Neural cell (in vitro differentiated cells): ENCODE results near the gene CFAP20DC.
"Not testable (repeated sequence)": the region's sequence is repeated elsewhere in the genome, so short reads cannot be mapped to it uniquely, and the experiment has no call there.

ENCODE experiments used
- EZH2 ChIP-seq: fragments of 200-600, 300-800 bp; shearing (Covaris generic), sonication (generic); IDR thresholded peaks from 2 replicates; pipeline ENCODE4 v1.6.1; 2014; ENCODE audit warnings: antibody characterized with exemption, low read length, borderline replicate concordance, mild to moderate bottlenecking; ENCODE audit not compliant: insufficient read depth, poor library complexity, severe bottlenecking
- RAD21 ChIP-seq: fragments of 450-650 bp; conservative IDR thresholded peaks from 2 replicates; pipeline ENCODE4 v1.6.1; 2014; ENCODE audit warnings: antibody characterized with exemption, mild to moderate bottlenecking, moderate library complexity
- TF ChIP-seq, protein P1 (sequence below): fragments of 450-650 bp; IDR thresholded peaks from 2 replicates; pipeline ENCODE4 v1.5.1; 2014; ENCODE audit warnings: antibody characterized with exemption, mild to moderate bottlenecking, moderate library complexity; ENCODE audit not compliant: poor library complexity, severe bottlenecking

DNA sequence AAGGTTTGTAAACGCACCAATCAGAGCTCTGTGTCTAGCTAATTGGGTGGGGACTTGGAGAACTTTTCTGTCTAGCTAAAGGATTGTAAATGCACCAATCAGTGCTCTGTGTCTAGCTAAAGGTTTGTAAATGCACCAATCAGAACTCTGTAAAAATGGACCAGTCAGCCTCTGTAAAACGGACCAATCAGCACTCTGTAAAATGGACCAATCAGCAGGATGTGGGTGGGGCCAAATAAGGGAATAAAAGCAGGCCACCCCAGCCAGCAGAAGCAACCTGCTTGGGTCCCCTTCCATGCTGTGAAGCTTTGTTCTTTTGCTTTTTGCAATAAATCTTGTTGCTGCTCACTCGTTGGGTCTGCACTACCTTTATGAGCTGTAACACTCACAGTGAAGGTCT, 340.8 kb downstream of the CFAP20DC start:
- not testable (repeated sequence) for TF ChIP-seq RAD21, EZH2
- TF ChIP-seq, protein P1, sequence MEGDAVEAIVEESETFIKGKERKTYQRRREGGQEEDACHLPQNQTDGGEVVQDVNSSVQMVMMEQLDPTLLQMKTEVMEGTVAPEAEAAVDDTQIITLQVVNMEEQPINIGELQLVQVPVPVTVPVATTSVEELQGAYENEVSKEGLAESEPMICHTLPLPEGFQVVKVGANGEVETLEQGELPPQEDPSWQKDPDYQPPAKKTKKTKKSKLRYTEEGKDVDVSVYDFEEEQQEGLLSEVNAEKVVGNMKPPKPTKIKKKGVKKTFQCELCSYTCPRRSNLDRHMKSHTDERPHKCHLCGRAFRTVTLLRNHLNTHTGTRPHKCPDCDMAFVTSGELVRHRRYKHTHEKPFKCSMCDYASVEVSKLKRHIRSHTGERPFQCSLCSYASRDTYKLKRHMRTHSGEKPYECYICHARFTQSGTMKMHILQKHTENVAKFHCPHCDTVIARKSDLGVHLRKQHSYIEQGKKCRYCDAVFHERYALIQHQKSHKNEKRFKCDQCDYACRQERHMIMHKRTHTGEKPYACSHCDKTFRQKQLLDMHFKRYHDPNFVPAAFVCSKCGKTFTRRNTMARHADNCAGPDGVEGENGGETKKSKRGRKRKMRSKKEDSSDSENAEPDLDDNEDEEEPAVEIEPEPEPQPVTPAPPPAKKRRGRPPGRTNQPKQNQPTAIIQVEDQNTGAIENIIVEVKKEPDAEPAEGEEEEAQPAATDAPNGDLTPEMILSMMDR = not testable (repeated sequence)
